Liver (tissue), 9 donors: ENCODE results near the gene SGIP1. TPM values are rescaled to one million over a fixed set of nuclear protein-coding genes. Genes with fewer than 3 reads are reported as not detected.

Experiments
- DNase-seq: peaks from one replicate; pipeline ENCODE4 v3.0.0-alpha.2; 2017; ENCODE audit warnings: low spot score
- H3K27ac ChIP-seq, 2 donors: one replicate each; pipeline ENCODE4 v1.7.0; 2013; ENCODE audit warnings: inconsistent platforms in 2 of 2, low read length in 2 of 2, control low read depth in 1 of 2, low read depth in 1 of 2, mild to moderate bottlenecking in 1 of 2
- H3K27me3 ChIP-seq, 4 donors: one replicate each; pipeline versions ENCODE4 v1.6.1 to v1.7.0; 2013; ENCODE audit warnings: low read length in 3 of 4, inconsistent platforms in 1 of 4, mild to moderate bottlenecking in 1 of 4, moderate library complexity in 1 of 4; ENCODE audit not compliant: control insufficient read depth in 4 of 4, insufficient read depth in 4 of 4
- H3K36me3 ChIP-seq, 4 donors: one replicate each; pipeline versions ENCODE4 v1.6.1 to v1.7.0; 2013; ENCODE audit warnings: low read length in 3 of 4, mild to moderate bottlenecking in 3 of 4, low read depth in 1 of 4, moderate library complexity in 1 of 4; ENCODE audit not compliant: control insufficient read depth in 4 of 4, insufficient read depth in 3 of 4
- H3K4me1 ChIP-seq, 4 donors: one replicate each; pipeline versions ENCODE4 v1.6.1 to v1.7.0; 2013; ENCODE audit warnings: low read length in 3 of 4, mild to moderate bottlenecking in 3 of 4, moderate library complexity in 1 of 4; ENCODE audit not compliant: control insufficient read depth in 4 of 4, insufficient read depth in 4 of 4
- H3K4me3 ChIP-seq, 3 donors: one replicate each; pipeline versions ENCODE4 v1.6.1 to v1.7.0; 2013; ENCODE audit warnings: low read length in 3 of 3, control low read depth in 1 of 3, low read depth in 1 of 3, mild to moderate bottlenecking in 1 of 3
- H3K9ac ChIP-seq, 2 donors: one replicate each; pipeline ENCODE4 v1.7.0; 2013; ENCODE audit warnings: low read length in 2 of 2, mild to moderate bottlenecking in 2 of 2, moderate library complexity in 2 of 2, control low read depth in 1 of 2, low read depth in 1 of 2
- H3K9me3 ChIP-seq, 4 donors: one replicate each; pipeline versions ENCODE4 v1.6.1 to v1.7.0; 2013; ENCODE audit warnings: low read length in 3 of 4; ENCODE audit not compliant: control insufficient read depth in 4 of 4
- ATF3 ChIP-seq: IDR thresholded peaks from 2 replicates; pipeline ENCODE4 v1.6.1; 2016; ENCODE audit warnings: antibody characterized with exemption
- CTCF ChIP-seq: fragments of 150-350 bp; IDR thresholded peaks from 2 replicates; pipeline ENCODE4 v1.5.1; 2017; ENCODE audit warnings: improper control_type of control experiment, low read depth, low read length; ENCODE audit not compliant: missing input control
- EGR1 ChIP-seq, 2 donors: IDR thresholded peaks; 2 replicates each; pipeline ENCODE4 v1.6.1; 2016 to 2018; ENCODE audit warnings: antibody characterized with exemption in 2 of 2, low read depth in 2 of 2
- FOXA1 ChIP-seq: IDR thresholded peaks from 2 replicates; pipeline ENCODE4 v1.6.1; 2016; ENCODE audit warnings: antibody characterized with exemption
- FOXA2 ChIP-seq: IDR thresholded peaks from 2 replicates; pipeline ENCODE4 v1.6.1; 2016; ENCODE audit warnings: antibody characterized with exemption
- HNF4A ChIP-seq, 2 donors: conservative IDR thresholded peaks; 2 replicates each; pipeline ENCODE4 v1.6.1; 2016; ENCODE audit warnings: antibody characterized with exemption in 2 of 2, mild to moderate bottlenecking in 2 of 2
- HNF4G ChIP-seq: IDR thresholded peaks from 2 replicates; pipeline ENCODE4 v1.6.1; 2016; ENCODE audit warnings: antibody characterized with exemption
- JUND ChIP-seq, 2 donors: IDR thresholded peaks; 2 replicates each; pipeline ENCODE4 v1.6.1; 2016; ENCODE audit warnings: antibody characterized with exemption in 2 of 2
- MAX ChIP-seq: IDR thresholded peaks from 2 replicates; pipeline ENCODE4 v1.6.1; 2016; ENCODE audit warnings: antibody characterized with exemption
- NR2F2 ChIP-seq: IDR thresholded peaks from 2 replicates; pipeline ENCODE4 v1.6.1; 2016; ENCODE audit warnings: antibody characterized with exemption
- RAD21 ChIP-seq, 2 donors: IDR thresholded peaks; 2 replicates each; pipeline ENCODE4 v1.6.1; 2016; ENCODE audit warnings: antibody characterized with exemption in 2 of 2, mild to moderate bottlenecking in 2 of 2
- SP1 ChIP-seq: IDR thresholded peaks from 2 replicates; pipeline ENCODE4 v1.6.1; 2018; ENCODE audit warnings: antibody characterized with exemption, mild to moderate bottlenecking
- TAF1 ChIP-seq: conservative IDR thresholded peaks from 2 replicates; pipeline ENCODE4 v1.6.1; 2016; ENCODE audit warnings: antibody characterized with exemption, mild to moderate bottlenecking
- YY1 ChIP-seq: IDR thresholded peaks from 2 replicates; pipeline ENCODE4 v1.6.1; 2016; ENCODE audit warnings: antibody characterized with exemption, mild to moderate bottlenecking
- WGBS: extraction: QIAGEN DNeasy Blood & Tissue Kit; methylation state at CpG from one replicate; pipeline ENCODE4 v1.1.7; 2013; 5-methylcytosine and 5-hydroxymethylcytosine counted together
- polyA plus RNA-seq, 2 donors: library from polyadenylated mRNA; stranded (reverse) in 1 of 2; unstranded in 1 of 2; fragments of 200-250 nt in 1 of 2; fragments of >200 nt in 1 of 2; fragmentation: Nextera tagmentation in 1 of 2; extraction: Ambion mirVana in 1 of 2; gene quantifications; one replicate each; pipeline versions ENCODE4 v1.2.1 to v1.2.3, GENCODE V29; 2013 to 2015
- total RNA-seq, 2 donors: library from RNA; depleted of rRNA; stranded (reverse); fragments of >200 nt; gene quantifications; one replicate each; pipeline ENCODE4 v1.2.3, GENCODE V29; 2014
- TF ChIP-seq, protein P1 (sequence below): IDR thresholded peaks from 2 replicates; pipeline ENCODE4 v1.6.1; 2016; ENCODE audit warnings: antibody characterized with exemption
- TF ChIP-seq, protein P2 (sequence below): IDR thresholded peaks from 2 replicates; pipeline ENCODE4 v1.6.1; 2016; ENCODE audit warnings: antibody characterized with exemption, mild to moderate bottlenecking
- donor health status: healthy.
- donor health status: healthy.
- donor health status: healthy.
- donor health status: healthy.
- donor health status: healthy.

The SGIP1 gene
- total and polyA plus RNA-seq, 4 donors = 0.09 to 2.5 (median 0.38) TPM

GRCh38 chr1:66535061-66535460 lies 1.1 kb downstream of the SGIP1 start:
- WGBS = 95% methylated on average over 2 of the region's 2 CpGs
- Histone ChIP-seq H3K27me3 (peaks cover 0 to 5% (median 2%) of the 10 kb centered on the region in 4 donors), H3K36me3 (no peaks in the 10 kb centered on the region), H3K27ac (no peak overlapping the region), H3K4me3 (no peak overlapping the region), H3K4me1 (peaks cover 1 to 26% (median 10%) of the 10 kb centered on the region in 4 donors), H3K9me3 (no peaks in the 10 kb centered on the region), H3K9ac (no peak overlapping the region)
- no peak for TF ChIP-seq HNF4A (conservative IDR thresholded peaks at IDR 0.05)
- no peak for DNase-seq

DNA sequence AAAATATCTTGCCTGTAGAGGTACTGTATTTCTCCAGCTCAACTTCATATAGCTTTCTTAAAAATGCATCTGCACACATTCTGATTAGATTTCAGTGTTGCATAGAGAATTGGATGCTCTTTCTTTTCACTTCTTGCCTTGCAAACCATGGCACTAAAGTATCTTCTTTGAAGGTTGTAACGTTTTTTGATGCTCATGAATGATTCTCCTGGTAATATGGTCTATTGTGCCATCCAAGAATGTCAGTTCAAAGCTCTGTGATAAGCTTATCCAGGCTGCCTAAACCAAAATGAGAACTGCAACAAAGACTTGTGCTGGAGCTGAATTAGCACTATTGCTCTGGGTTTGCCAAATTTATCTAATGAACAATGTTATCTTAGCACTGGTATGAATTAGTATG lies 1.9 kb downstream of the SGIP1 start:
- Histone ChIP-seq H3K9me3 (no peaks in the 10 kb centered on the region), H3K36me3 (no peaks in the 10 kb centered on the region), H3K4me3 (no peak overlapping the region), H3K27me3 (peaks cover 0 to 5% (median 2%) of the 10 kb centered on the region in 4 donors), H3K9ac (no peak overlapping the region), H3K27ac (no peak overlapping the region), H3K4me1 (peaks cover 1 to 26% (median 10%) of the 10 kb centered on the region in 4 donors)
- WGBS = 58% methylated on average over 1 of the region's 1 CpG
- no peak for TF ChIP-seq FOXA1
- no peak for TF ChIP-seq RAD21 (IDR thresholded peaks at IDR 0.05)
- TF ChIP-seq JUND (IDR thresholded peaks at IDR 0.05) = no peak
- TF ChIP-seq, protein P1, sequence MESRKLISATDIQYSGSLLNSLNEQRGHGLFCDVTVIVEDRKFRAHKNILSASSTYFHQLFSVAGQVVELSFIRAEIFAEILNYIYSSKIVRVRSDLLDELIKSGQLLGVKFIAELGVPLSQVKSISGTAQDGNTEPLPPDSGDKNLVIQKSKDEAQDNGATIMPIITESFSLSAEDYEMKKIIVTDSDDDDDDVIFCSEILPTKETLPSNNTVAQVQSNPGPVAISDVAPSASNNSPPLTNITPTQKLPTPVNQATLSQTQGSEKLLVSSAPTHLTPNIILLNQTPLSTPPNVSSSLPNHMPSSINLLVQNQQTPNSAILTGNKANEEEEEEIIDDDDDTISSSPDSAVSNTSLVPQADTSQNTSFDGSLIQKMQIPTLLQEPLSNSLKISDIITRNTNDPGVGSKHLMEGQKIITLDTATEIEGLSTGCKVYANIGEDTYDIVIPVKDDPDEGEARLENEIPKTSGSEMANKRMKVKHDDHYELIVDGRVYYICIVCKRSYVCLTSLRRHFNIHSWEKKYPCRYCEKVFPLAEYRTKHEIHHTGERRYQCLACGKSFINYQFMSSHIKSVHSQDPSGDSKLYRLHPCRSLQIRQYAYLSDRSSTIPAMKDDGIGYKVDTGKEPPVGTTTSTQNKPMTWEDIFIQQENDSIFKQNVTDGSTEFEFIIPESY = no peak
- no peak for TF ChIP-seq CTCF
- no peak for TF ChIP-seq SP1
- TF ChIP-seq EGR1 (IDR thresholded peaks at IDR 0.05; ENCODE audit: low read depth in 2 of 2) = no peak
- TF ChIP-seq ATF3 = no peak
- TF ChIP-seq, protein P2, sequence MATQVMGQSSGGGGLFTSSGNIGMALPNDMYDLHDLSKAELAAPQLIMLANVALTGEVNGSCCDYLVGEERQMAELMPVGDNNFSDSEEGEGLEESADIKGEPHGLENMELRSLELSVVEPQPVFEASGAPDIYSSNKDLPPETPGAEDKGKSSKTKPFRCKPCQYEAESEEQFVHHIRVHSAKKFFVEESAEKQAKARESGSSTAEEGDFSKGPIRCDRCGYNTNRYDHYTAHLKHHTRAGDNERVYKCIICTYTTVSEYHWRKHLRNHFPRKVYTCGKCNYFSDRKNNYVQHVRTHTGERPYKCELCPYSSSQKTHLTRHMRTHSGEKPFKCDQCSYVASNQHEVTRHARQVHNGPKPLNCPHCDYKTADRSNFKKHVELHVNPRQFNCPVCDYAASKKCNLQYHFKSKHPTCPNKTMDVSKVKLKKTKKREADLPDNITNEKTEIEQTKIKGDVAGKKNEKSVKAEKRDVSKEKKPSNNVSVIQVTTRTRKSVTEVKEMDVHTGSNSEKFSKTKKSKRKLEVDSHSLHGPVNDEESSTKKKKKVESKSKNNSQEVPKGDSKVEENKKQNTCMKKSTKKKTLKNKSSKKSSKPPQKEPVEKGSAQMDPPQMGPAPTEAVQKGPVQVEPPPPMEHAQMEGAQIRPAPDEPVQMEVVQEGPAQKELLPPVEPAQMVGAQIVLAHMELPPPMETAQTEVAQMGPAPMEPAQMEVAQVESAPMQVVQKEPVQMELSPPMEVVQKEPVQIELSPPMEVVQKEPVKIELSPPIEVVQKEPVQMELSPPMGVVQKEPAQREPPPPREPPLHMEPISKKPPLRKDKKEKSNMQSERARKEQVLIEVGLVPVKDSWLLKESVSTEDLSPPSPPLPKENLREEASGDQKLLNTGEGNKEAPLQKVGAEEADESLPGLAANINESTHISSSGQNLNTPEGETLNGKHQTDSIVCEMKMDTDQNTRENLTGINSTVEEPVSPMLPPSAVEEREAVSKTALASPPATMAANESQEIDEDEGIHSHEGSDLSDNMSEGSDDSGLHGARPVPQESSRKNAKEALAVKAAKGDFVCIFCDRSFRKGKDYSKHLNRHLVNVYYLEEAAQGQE = no peak
- no peak for TF ChIP-seq YY1
- no peak for TF ChIP-seq FOXA2
- no peak for TF ChIP-seq NR2F2
- TF ChIP-seq MAX = no peak
- TF ChIP-seq HNF4G = no peak
- TF ChIP-seq TAF1 = no peak
- no peak for DNase-seq
